Neural progenitor cell (in vitro differentiated cells): ENCODE measurements around the gene CDH23.

ENCODE experiments used
- CTCF ChIP-seq: fragments of 200-600 bp; sonication (generic); IDR thresholded peaks from 2 replicates; pipeline ENCODE4 v1.5.1; 2017; ENCODE audit warnings: antibody characterized with exemption, mild to moderate bottlenecking
- EZH2 ChIP-seq: fragments of 200-600 bp; sonication (generic); IDR thresholded peaks from 2 replicates; pipeline ENCODE4 v1.6.1; 2017; ENCODE audit warnings: antibody characterized with exemption, mild to moderate bottlenecking, moderate library complexity
- EZH2phosphoT487 ChIP-seq: fragments of 200-600 bp; sonication (generic); IDR thresholded peaks from 2 replicates; pipeline ENCODE4 v1.6.1; 2017; ENCODE audit warnings: antibody characterized with exemption

GRCh38 chr10:71605263-71605962 is 208.7 kb downstream of the CDH23 start:
- no peak for TF ChIP-seq CTCF
- TF ChIP-seq EZH2, result no peak
- no peak for TF ChIP-seq EZH2phosphoT487
